Heart left ventricle (tissue), 13 donors: ENCODE results near the gene MED27.

ENCODE experiments used
- POLR2A ChIP-seq, 2 donors: fragments of 450-650 bp; IDR thresholded peaks; one replicate each; pipeline ENCODE4 v1.6.1; 2017; ENCODE audit warnings: antibody characterized with exemption in 2 of 2, mild to moderate bottlenecking in 2 of 2, moderate library complexity in 2 of 2
- TF ChIP-seq, protein P1 (sequence below), 12 donors: fragments of 200-600 bp; sonication (generic) in 4 of 12; IDR thresholded peaks; one replicate each; pipeline versions ENCODE4 v1.5.0 to v1.8.0; 2018 to 2022; ENCODE audit warnings: antibody characterized with exemption in 12 of 12, mild to moderate bottlenecking in 5 of 12
- donor health status: ischemic (EF 13 %, LVEDD 7.1; RV severe dilation, severe dysfunction).
- donor health status: DM: no; HTN: yes; CAD: no.
- donor health status: DM: no; HTN: no; CAD: no.
- donor health status: ischemic (EF 25% LVEDD 6.9; RV normal size, moderate dysfunction).
- donor health status: ischemic (EF 25% LVEDD 5.7; RV mildly dilated, moderate dysfunction).
- donor health status: ischemic (EF 35%, LVEDD 5.7; RV mildly dilated, moderate dysfunction).
- donor health status: nonischemic (EF 11% LVEDD 7.7; RV severe dilation, severe dysfunction).
- donor health status: DM: yes; HTN: yes; CAD: no.
- donor health status: PGD.
- donor health status: ischemic (EF 29% LVEDD 5.4; RV normal size, mild dysfunction).
- donor health status: nonischemic (EF 23%, LVEDD 6.1; RV moderate dilation, normal function).

DNA sequence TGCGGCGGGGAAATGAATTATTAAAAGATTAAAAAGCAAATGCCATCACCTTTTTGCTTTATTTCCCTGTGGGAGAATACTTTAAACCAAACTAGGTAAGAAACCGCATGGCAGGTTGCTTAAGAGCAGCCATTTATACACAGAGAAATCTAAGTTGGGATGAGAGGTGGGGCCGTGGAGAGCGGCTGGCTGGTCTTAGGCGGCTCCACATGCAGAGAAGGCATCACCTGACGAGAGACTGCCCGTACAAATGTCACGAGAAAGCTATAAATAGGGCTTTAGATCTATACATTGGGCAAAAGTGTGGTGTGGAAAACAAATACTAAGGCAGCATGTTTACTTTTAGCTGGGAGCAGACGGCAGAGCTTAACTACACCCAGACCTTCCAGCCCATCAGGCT is 39.4 kb downstream of the MED27 start:
- TF ChIP-seq POLR2A (IDR thresholded peaks at IDR 0.05): no peak
- TF ChIP-seq, protein P1, sequence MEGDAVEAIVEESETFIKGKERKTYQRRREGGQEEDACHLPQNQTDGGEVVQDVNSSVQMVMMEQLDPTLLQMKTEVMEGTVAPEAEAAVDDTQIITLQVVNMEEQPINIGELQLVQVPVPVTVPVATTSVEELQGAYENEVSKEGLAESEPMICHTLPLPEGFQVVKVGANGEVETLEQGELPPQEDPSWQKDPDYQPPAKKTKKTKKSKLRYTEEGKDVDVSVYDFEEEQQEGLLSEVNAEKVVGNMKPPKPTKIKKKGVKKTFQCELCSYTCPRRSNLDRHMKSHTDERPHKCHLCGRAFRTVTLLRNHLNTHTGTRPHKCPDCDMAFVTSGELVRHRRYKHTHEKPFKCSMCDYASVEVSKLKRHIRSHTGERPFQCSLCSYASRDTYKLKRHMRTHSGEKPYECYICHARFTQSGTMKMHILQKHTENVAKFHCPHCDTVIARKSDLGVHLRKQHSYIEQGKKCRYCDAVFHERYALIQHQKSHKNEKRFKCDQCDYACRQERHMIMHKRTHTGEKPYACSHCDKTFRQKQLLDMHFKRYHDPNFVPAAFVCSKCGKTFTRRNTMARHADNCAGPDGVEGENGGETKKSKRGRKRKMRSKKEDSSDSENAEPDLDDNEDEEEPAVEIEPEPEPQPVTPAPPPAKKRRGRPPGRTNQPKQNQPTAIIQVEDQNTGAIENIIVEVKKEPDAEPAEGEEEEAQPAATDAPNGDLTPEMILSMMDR (IDR thresholded peaks at IDR 0.05): no peak
